Astrocyte of the cerebellum (primary cell): Measurements from ENCODE around the gene DNAJC6.

Experiments used
- DNase-seq: peaks from one replicate; pipeline ENCODE4 v3.0.0-alpha.2; 2011; ENCODE audit warnings: low read depth
- H3K4me3 ChIP-seq: 2 replicates; pipeline ENCODE4 v1.5.1; 2011; ENCODE audit warnings: mild to moderate bottlenecking, low read depth, low read length, moderate library complexity
- in situ Hi-C: cut with HindIII; loops from 2 replicates; pipeline ENCODE4 v1.10.0; 2017; ENCODE audit warnings: low sequenced_read_pairs
- TF ChIP-seq, protein P1 (sequence below): IDR thresholded peaks from 2 replicates; pipeline ENCODE4 v1.5.1; 2012; ENCODE audit warnings: low read length, low read depth, moderate library complexity, mild to moderate bottlenecking; ENCODE audit errors: missing control alignments

DNAJC6 gene

DNA sequence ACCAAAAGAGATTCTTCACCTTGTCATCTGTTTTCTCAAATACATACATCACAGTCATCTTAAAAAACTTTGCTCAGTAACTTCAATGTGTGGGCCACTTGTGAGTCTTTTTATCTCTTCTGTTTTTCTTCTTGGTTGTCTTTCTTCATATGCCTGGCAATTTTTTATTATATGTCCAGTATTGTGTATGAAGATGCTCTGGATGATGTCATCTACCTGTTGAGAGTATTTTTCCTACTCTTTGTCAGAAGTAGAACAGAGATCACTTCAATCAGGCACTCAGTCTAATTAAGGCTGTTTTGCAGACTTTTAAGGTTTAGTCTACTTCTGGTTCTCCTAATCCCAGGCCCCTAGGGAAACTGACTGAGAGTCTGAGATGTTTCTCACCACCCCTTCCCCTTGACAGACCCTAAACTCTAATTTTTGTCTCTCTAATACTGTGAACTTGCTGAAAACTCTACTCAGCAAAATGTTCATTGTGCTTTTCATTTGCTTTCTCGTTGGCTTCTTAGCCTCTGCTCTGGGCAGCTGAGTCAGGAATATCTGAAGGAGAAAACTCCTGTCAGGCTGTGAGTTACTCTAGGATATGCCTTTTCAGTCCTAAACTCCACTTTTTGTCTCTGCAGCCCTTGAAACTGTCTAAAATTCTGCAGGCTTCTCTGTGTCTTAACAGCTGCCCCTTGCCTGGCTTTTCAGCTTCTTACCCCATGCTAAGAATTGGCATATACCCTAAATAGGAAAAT, 33.0 kb upstream of the DNAJC6 start:
- TF ChIP-seq, protein P1, sequence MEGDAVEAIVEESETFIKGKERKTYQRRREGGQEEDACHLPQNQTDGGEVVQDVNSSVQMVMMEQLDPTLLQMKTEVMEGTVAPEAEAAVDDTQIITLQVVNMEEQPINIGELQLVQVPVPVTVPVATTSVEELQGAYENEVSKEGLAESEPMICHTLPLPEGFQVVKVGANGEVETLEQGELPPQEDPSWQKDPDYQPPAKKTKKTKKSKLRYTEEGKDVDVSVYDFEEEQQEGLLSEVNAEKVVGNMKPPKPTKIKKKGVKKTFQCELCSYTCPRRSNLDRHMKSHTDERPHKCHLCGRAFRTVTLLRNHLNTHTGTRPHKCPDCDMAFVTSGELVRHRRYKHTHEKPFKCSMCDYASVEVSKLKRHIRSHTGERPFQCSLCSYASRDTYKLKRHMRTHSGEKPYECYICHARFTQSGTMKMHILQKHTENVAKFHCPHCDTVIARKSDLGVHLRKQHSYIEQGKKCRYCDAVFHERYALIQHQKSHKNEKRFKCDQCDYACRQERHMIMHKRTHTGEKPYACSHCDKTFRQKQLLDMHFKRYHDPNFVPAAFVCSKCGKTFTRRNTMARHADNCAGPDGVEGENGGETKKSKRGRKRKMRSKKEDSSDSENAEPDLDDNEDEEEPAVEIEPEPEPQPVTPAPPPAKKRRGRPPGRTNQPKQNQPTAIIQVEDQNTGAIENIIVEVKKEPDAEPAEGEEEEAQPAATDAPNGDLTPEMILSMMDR, result no peak
- in situ Hi-C loops, result no loop called here
- no peak for DNase-seq
- H3K4me3 ChIP-seq, result no peak overlapping the region

DNA sequence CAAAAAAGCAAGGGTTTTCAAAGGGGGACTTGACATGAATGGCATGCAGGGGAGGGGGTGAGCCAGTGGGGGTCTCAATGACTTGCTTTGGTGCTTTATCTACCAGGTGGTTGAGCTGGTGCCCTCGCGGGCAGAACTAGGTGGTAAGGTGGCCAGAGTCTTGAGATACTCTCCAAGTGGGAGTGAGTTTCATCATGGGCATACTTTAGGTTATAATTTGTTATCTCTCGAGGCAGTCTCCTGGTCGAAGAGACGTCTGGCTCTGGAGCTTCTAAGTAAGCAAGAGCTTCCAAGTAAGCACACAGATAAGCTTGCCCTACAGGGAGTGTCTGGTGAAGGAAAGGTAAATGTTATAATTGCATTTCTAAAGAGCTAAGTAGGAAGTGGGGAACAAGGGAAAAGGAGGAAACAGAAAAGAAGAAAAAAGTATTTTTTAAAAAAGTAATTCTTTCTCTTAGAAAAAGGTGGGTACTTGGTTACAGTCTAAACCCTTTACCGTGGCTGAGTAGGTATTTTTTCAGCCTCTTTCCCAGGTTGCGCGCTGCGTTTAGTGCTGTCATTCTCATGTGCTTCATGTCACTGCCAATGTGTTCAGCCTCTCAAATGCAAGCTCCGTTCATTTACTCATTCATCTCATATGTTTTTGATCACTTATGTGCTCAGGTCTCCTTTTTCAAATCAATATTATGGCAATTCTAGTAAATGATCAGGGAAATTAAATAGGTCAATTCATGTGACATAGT, 31.6 kb upstream of the DNAJC6 start:
- no peak for DNase-seq
- in situ Hi-C loops, result no loop called here
- H3K4me3 ChIP-seq, result no peak overlapping the region
- TF ChIP-seq, protein P1, result no peak

DNA sequence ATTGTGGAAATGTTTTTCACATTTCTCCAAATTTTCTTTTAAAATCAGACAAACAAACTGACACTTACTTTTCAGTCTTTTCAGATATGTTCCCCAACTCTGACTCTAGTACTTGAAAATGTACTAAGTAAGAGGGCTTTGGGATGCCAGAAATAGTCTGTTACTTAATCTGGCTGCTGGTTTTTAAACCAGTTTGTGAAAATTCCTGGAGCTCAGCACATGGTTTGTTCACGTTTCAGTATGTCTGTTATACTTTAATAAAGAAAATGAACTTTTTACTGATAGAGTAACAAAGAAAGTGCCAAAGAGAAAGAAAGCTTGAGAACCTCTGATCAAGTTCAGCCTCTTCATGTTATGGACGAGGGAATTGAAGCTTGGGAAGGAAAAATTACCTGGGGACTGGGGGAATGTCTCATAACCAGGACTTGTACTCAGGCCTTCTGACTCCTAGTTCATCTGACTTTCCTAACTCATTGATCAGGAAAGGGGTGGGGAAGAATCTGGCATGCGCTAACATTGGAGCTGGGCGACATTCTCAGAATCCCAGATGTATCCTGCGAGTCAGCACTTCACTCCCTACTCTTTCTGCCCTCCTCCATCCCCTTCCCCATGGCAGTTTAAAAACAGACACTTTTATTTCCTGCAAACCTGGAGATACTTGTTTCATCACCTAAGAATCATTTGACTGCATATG, 30.8 kb upstream of the DNAJC6 start:
- no peak overlapping the region for H3K4me3 ChIP-seq
- in situ Hi-C loops, result no loop called here
- TF ChIP-seq, protein P1, result no peak
- DNase-seq, result no peak

DNA sequence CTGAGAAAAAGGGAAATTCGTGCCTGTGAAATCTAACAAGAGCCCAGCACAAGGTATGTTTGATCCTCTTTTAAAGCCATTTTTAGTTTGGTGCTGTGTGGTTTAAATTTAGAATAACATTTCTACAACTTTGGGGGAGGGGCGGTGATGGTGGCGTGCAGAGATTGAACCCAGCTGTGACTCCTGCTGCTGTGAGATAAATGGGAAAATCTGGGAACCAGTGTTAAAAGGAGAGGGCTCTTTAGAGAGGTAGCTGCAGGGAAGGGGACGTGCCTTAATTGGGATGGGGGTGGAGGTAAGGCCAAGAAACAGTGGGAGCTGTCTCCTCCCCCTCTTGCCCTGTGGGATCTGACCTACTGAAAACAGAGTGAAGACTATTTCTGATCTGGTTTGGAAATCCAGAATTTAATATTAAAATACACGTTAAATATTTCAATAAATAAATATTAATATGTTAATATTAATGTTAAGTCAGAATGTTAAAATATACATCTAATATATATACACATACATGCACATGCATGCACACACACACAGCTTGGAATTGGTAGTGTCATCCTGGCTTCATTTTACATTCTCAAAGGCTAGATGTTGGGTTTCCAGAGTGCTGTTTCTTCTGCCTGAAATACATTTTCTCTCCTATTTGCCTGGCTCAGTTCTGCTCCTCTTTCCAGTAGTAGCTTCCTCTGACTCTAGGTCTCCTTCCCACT, 30.1 kb upstream of the DNAJC6 start:
- in situ Hi-C loops, result no loop called here
- TF ChIP-seq, protein P1, result no peak
- no peak for DNase-seq
- H3K4me3 ChIP-seq, result no peak overlapping the region

DNA sequence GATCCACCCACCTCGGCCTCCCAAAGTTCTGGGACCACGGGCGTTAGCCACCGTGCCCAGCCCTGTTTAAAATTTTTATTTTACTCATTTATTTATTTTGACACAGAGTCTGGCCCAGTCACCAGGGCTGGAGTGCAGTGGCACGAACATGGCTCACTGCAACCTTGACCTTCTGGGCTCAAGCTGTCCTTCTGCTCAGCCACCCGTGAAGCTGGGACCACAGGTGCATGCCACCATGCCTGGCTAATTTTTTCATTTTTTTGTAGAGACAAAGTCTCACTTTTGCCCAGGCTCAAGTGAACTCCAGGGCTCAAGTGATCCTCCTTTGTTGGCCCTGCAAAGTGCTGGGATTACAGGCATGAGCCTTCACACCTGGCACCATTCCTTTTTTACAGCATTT, 27.5 kb upstream of the DNAJC6 start:
- DNase-seq, result no peak
- H3K4me3 ChIP-seq, result no peak overlapping the region
- in situ Hi-C loops, result no loop called here
- TF ChIP-seq, protein P1, result no peak

DNA sequence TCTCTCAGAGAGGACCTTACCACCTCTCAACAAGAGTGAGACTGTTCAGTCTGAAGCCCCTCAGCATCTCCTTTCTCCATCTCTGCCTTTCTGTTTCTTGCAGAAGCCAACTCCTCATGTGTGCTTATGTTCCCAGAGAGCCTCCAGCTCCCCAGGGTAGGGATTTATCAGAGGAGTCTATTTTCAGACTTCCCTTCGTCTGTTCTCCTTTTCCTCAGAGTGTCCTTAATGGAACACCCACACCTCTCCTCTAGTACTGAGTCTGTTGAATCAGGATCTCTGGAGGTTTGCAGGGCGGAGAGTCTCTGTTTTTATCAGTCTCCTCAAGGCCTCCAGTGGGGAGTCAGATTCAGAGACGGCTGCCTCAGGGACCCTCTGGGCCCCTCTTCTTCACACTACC, 25.1 kb upstream of the DNAJC6 start:
- in situ Hi-C loops, result no loop called here
- no peak for DNase-seq
- no peak overlapping the region for H3K4me3 ChIP-seq
- TF ChIP-seq, protein P1, result no peak
